GM13976 (cell line): ENCODE measurements around the gene NMRK1.

Experiments
- DNase-seq: peaks from one replicate; pipeline ENCODE4 v3.0.0; 2012; ENCODE audit warnings: low spot score
- in situ Hi-C: fragments of 300-500 bp; cut with MboI; formaldehyde crosslinking; loops from one replicate; pipeline ENCODE4 v1.12.0; 2022; ENCODE audit warnings: low sequenced_read_pairs, mixed read lengths, inconsistent platforms; ENCODE audit not compliant: unreplicated experiment
- TF ChIP-seq, protein P1 (sequence below): IDR thresholded peaks from 2 replicates; pipeline ENCODE4 v1.5.1; 2012; ENCODE audit warnings: borderline replicate concordance, mild to moderate bottlenecking; ENCODE audit not compliant: insufficient read depth; ENCODE audit errors: extremely low read depth, missing control alignments, control extremely low read depth

NMRK1 gene

DNA sequence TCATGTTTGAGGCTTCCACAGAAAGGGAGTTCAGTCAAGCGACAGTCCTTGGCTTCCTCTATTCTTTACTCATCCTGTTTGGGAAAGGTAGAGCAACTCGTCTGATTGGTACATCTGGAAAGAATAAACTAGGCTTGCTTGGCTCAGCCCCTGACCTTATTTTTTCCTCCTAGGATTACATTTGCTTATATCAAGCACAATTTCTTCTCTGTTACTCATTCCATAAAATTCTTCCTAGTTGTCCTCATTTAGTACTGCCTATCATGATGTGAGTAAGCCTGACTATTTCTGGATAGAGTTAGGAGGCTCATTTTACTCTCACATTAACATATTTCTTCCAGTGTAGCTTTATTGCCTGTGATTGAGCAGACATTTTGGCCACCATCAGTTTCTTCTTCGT lies 48.9 kb downstream of the NMRK1 start:
- in situ Hi-C loops, result no loop called here
- no peak for DNase-seq
- TF ChIP-seq, protein P1, sequence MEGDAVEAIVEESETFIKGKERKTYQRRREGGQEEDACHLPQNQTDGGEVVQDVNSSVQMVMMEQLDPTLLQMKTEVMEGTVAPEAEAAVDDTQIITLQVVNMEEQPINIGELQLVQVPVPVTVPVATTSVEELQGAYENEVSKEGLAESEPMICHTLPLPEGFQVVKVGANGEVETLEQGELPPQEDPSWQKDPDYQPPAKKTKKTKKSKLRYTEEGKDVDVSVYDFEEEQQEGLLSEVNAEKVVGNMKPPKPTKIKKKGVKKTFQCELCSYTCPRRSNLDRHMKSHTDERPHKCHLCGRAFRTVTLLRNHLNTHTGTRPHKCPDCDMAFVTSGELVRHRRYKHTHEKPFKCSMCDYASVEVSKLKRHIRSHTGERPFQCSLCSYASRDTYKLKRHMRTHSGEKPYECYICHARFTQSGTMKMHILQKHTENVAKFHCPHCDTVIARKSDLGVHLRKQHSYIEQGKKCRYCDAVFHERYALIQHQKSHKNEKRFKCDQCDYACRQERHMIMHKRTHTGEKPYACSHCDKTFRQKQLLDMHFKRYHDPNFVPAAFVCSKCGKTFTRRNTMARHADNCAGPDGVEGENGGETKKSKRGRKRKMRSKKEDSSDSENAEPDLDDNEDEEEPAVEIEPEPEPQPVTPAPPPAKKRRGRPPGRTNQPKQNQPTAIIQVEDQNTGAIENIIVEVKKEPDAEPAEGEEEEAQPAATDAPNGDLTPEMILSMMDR, result no peak

DNA sequence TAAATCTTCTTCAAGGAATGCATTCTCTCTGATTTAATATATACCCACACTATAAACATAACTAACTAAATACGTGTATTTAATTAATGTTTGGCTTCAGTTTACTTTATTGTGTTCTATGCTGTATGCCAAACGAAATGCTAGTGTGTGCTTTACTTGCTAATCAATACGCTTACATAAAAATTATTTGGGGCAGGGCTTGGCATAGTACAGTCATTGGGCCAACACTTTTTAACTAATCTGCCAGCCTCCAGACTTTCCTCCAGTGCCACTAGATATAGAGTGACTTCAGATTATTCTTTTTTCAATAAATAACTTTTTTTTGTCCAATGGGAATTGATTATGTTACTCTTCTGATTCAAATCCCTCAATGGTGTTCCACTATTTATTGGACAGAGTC lies 51.2 kb downstream of the NMRK1 start:
- in situ Hi-C loops, result no loop called here
- TF ChIP-seq, protein P1, result no peak
- no peak for DNase-seq

DNA sequence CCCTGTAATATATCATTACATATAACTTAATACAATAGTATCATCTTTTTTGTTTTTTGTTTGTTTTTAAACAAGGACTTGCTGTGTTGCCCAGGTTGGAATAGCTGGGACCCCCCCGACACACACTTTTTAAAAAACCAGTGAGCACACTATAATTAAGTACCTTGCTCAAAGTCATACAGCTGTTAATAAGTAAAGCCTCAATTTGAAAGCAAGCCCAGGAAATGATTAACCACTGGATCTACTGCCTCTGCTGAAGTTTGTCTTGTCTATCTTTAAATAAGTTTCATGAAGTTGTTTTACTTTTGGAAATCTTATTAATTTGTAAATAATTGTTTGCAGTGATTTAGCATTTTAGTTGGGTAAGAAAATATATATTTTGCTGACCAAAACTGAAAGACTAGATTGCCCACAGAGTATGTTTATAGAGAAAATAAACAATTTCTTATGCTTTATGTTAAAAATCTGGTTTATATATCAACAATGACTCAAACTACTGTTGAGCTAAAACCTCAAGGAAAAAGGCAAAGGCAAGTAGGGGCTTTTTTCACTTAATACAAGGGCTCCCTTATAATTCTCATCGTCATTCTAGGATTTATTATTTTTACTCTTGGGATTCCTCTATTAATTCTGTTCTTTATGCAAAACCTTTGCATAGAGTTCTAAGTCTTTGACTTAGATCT lies 54.0 kb downstream of the NMRK1 start:
- no peak for DNase-seq
- in situ Hi-C loops, result no loop called here
- TF ChIP-seq, protein P1, result no peak

DNA sequence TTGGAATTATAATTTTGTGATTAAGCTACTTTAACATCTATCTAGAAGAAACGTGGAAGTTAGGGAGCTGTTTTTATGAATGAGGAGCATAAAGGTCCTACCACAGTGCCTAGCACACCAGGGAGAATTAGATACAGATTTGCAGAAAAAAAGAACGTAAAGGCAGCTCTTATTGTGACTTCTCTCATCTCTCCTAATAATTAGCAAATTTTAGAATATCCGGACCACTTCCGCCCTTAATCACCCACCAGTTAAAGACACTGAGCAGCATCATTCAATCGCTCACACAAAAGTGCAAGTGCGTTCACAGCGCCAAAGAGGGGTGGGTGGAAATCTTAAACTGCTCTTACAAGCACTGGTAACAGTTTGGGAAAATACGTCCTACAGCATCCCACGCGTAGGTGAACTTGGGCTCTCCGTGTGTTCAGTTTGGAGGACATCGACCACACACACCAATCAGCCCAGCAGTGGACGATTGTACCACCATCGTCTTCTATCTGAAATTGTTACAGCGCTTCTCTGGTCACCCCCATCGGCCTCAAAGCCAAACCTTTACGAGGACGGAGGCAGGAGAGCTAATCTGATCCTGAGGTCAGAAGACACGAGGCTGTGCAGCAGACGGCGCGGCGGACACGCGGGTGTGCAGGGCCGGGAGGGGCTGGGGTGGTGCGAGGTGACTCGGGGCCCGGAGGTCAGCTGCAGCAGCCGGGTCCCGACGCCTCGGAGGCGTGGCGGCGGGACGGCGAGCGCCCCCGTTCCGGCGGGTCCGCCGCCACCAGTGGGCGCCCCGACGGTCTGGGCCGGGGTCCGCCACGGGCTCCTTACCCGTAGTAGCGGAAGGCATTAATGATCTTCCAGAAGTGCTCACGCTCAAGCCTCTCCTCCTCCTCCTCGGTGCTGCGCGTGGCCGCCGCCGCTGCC lies 60.5 kb downstream of the NMRK1 start:
- TF ChIP-seq, protein P1, result peak; percentile 26
- in situ Hi-C loops, result no loop called here
- DNase-seq, result peak; percentile 77

DNA sequence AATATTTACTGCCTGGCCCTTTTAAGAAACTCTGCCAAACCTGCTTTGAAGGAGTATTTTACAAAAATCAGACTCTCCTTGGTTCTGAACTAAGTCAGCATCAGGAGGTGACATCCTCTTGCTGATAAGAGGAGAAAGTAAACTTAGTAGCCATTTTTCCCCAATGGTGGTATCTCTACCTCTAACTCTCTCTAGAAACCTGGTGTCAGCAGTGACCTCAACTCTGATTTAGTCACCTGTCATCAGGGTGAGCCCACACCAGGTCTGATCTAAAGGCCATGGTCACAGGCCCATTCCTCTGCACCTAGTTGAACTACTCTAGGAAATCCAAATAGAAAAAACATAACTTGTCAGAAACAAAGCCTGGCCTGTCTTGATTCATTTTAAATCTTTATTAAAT lies 64.1 kb downstream of the NMRK1 start:
- in situ Hi-C loops, result no loop called here
- TF ChIP-seq, protein P1, result no peak
- no peak for DNase-seq

DNA sequence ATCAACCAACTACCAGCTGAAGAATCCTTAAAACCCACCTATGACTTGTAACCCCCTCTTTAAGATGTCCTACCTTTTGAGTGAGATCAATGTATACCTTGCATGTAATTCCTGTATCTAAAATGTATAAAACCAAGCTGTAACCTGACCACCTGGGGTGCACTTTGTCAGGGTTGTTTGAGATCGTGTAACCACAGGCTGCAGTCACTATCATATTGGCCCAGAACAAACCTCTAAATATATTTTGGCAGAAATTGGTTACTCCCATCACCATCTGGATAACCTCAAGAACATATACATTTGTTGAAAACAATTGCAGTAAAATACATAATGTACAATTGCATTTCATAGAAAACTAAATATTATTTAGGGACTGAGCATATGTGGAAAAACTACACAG lies 68.3 kb downstream of the NMRK1 start:
- DNase-seq, result no peak
- in situ Hi-C loops, result no loop called here
- TF ChIP-seq, protein P1, result no peak
